Adrenal gland (tissue), 5 donors: ENCODE results near the gene ENDOD1.

Source experiments
- POLR2A ChIP-seq, 2 donors: fragments of 450-650 bp; IDR thresholded peaks; one replicate each; pipeline ENCODE4 v1.6.1; 2017; ENCODE audit warnings: antibody characterized with exemption in 2 of 2, mild to moderate bottlenecking in 2 of 2, moderate library complexity in 1 of 2
- TF ChIP-seq, protein P1 (sequence below), 6 experiments: fragments of 450-650 bp in 4 of 6; fragments of 200-600 bp in 2 of 6; sonication (generic) in 1 of 6; IDR thresholded peaks; 1 replicate in 5 of 6; 2 replicates in 1 of 6; pipeline versions ENCODE4 v1.5.1 to v1.8.0; 2016 to 2021; ENCODE audit warnings: antibody characterized with exemption in 6 of 6, mild to moderate bottlenecking in 2 of 6, moderate library complexity in 1 of 6
- donor health status: DM: no; HTN: no; CAD: no.

DNA sequence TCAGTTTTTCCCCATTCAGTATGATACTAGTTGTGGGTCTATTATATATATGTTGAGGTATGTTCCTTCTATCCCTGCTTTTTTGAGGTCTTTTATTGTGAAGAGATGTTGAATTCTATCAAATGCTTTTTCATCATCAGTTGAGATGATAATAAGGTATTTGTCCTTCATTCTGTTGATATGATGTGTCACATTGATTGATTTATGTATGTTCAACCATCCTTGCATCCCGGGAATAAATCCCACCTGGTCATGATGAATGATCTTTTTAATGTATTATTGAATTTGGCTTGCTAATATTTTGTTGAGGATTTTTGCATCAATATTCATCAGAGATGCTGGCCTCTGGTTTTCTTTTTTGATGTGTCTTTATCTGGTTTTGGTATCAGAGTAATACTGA, 26.0 kb downstream of the ENDOD1 start:
- TF ChIP-seq, protein P1, sequence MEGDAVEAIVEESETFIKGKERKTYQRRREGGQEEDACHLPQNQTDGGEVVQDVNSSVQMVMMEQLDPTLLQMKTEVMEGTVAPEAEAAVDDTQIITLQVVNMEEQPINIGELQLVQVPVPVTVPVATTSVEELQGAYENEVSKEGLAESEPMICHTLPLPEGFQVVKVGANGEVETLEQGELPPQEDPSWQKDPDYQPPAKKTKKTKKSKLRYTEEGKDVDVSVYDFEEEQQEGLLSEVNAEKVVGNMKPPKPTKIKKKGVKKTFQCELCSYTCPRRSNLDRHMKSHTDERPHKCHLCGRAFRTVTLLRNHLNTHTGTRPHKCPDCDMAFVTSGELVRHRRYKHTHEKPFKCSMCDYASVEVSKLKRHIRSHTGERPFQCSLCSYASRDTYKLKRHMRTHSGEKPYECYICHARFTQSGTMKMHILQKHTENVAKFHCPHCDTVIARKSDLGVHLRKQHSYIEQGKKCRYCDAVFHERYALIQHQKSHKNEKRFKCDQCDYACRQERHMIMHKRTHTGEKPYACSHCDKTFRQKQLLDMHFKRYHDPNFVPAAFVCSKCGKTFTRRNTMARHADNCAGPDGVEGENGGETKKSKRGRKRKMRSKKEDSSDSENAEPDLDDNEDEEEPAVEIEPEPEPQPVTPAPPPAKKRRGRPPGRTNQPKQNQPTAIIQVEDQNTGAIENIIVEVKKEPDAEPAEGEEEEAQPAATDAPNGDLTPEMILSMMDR (IDR thresholded peaks at IDR 0.05): no peak
- TF ChIP-seq POLR2A (IDR thresholded peaks at IDR 0.05): no peak
